ENCODE results near the gene PTPRR.
"Not testable (repeated sequence)": the region's sequence is repeated elsewhere in the genome, so short reads cannot be mapped to it uniquely, and the experiment has no call there.

PTPRR gene

DNA sequence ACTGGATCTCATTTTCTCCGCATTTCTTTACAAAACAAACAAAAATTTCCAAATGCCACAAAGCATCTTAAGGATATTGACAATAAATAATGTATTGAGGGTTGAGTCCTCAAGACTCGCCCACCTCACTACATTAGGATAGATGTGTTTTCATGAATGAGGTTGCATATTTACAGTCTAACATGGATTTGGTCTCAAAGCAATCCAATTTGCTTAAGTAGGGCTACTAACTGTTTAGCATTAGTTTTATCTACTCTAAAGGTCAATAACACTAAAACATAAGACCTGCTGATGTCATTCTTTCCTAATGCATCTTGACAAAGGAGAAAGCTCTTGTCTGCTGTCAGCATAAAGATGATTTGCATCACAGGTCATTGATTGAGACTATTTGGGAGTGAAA lies 82.4 kb downstream of the PTPRR start:
- no peak for DNase-seq

GRCh38 chr12:70837026-70837425 lies 83.5 kb downstream of the PTPRR start:
- DNase-seq, result no peak

GRCh38 chr12:70835948-70836347 lies 84.6 kb downstream of the PTPRR start:
- no peak for DNase-seq

DNA sequence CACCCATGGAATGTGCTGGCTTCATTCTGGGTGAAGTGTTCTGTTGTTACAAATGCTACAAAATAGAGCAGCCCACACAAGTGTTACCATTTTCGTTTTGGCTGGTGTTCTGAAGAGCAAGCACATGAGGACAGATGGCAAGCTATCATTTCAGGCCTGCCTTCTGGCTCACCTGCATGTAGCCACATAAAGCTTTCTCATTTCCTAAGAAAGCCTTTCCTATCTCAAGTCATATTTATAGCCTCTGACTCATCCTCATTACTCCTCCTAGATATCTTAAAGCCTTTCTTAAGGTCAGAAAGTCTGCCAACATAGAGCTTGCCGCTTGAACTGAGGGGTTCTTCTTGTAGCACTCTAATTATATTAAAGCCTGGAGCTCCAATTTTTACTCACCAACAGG lies 89.0 kb downstream of the PTPRR start:
- DNase-seq, result no peak

DNA sequence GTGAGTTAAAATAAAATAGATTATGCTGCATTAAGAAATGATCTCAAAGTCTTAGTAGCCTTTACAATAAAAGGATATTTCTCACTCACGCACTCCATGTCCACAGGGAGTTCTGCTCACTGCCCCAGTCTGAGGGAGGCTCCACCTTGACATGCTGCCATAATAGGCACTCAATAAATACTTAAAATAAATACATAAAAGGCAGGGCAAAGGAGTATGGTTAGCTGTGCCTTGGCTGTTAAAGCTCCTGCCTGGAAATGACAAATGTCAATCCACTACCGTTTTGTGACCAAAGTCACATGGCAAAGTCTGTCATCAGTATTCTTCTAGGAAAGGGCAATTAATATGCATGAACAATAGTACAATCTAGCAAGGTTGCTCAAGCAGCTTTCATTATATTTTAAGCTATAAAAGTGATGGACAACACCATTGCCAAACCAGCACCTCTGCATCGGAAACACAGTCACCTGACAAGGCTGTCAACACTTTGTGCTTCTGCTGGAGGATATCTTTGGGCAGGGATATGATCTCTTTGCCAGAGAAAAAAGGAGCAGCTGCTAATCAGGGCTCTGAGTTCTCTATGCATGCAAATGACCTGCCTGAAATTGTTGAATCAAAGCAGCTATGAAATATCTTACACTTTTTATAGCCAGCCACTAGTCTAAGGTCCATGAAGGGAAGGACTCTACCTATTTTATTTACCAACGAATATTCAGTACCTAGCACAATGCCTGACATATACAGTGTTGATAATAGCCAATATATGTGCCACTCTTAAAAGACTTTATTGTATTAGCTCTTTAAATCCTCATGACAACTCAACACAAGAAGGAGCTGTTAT lies 90.1 kb downstream of the PTPRR start:
- no peak for DNase-seq

DNA sequence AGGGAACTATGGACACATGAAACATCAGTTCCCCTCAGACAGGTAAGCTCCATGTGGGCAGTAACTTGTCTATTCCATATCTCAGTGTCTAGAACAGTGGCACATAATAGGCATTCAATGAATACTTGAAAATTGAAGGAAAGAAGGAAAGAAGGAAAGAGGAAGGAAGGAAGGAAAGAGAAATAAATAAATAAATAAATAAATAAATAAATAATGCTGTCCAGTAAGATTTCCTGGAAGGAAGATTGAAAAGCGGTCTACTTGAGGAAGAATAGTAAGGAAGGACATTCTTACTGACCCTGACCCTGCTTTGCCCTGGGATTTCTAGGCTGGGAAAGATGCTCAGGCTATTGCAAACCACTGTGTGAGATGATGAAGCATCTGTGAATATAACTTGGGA lies 91.5 kb downstream of the PTPRR start:
- no peak for DNase-seq

GRCh38 chr12:70828351-70828750 lies 92.2 kb downstream of the PTPRR start:
- no peak for DNase-seq

GRCh38 chr12:70826156-70826555 lies 94.4 kb downstream of the PTPRR start:
- DNase-seq, result no peak

GRCh38 chr12:70824511-70824910 lies 96.0 kb downstream of the PTPRR start:
- no peak for DNase-seq

- no peak for DNase-seq
These were observed 97.2 kb downstream of the PTPRR start for GRCh38 chr12:70823182-70823976.

GRCh38 chr12:70822412-70822811 lies 98.1 kb downstream of the PTPRR start:
- DNase-seq, result no peak

DNA sequence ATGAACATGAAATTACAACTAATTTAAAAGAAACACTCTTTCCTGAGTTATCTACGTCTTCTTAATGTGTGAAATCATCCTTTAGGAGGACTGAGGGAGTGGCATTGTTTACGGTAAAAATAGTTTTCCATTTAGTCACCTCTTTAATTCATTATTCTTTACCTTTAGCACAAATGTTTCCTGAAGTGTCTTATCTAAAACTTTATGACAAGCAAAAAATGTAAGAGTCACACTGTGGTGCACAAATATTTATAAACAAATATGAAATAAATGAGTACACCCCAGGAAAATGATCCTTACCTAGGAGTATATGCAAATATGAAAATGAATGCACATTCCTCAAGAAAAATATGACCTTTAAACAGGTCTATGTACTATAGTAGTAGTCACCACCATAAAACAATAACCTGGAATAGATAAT lies 104.6 kb downstream of the PTPRR start:
- DNase-seq, result no peak

- DNase-seq, result no peak
These were observed 105.5 kb downstream of the PTPRR start for GRCh38 chr12:70815056-70815455.

DNA sequence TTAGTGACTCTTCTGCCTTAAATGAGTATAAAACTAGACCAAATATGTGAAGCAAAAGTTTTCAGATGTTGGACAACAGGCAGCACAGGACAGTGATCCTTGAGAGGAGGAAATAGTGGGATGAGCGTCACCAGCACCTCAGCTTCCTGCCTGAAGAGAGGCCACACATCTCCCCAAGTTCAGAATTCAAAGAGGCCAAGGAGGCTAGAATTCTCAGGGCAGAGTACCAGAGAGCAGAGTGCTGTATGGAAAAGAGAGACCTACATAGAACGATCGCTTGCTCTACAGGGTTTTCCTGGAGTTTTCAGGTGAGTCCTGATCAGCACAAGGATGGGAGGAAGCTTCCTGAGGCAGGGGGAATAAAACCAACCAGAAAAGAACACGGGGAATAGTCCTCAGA lies 107.0 kb downstream of the PTPRR start:
- DNase-seq, result no peak

- DNase-seq, result no peak
These were observed 108.4 kb downstream of the PTPRR start for GRCh38 chr12:70812136-70812535.

DNA sequence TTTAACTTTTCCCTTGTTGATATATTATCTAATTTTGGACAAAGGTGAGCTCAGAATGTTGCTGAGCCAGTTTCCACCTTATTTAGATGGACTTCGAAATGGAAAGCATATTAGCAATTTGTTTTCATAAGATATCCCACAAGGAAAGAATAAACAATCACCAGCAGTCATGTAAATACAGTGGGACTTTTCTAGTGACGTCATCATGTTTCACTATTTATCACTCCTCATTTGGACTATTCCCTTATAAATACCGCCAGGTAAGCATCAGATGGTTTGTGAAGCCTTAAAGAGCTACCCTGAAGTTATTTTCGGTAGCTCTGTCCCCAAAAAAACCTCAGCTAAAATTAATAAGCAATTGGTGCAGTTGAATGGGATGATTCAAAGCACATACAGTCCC lies 110.7 kb downstream of the PTPRR start:
- DNase-seq, result no peak

DNA sequence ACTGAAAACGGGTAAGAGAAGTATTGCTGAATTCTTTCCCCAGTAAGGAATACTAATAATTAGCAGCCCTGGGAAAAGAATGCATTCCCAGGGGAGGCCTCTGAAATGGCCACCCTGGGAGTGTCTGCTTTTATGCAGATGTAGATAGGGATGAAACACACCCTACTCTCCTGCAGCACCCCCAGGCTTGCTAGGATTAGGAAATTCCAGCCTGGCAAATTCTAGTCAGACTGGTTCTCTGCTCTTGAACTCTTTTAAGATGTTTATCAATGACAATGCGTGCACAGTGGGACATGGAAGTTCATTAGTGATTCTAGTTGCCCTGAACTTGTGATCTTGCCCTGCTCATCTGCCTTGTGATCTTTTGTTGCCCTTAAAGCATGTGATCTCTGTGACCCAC lies 112.5 kb downstream of the PTPRR start:
- not testable (repeated sequence) for DNase-seq

DNA sequence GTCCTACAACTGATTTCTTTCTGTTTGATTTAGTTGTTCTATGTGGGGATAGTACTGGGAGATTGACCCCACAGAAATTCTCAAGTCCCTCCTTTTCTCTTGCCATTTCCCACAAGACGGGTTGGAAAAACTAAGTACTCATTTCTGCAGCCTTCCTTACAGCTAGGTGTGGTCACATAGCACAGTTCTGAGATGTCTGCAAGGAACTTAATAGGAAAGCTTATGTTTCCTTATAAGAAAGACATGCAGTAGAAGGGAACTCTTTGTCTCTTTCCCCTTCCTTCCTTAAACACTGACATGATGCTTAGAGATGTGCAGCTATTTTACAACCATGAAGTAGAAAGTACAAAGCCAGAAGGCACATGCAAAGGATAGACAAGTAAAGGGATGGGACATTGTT lies 113.7 kb downstream of the PTPRR start:
- DNase-seq, result no peak

DNA sequence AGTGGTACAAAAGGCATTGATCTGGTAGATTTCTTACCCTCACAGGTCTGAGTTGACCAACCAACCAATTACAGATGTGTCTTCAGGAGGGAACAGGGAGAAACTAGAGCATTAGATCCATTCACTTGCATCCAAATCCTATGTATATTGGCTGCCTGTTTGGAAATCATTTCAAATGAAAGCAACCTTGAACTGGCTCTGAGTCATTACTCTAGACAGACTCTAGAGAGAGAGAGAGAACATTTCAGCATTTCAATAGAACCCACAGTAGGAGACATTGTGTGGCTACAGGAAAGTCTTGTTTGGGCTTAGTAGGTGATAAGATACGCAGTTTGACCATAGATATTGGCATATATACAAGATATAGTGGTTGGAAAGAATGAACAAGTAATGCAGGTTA lies 114.5 kb downstream of the PTPRR start:
- DNase-seq, result no peak

GRCh38 chr12:70798016-70798783 lies 122.3 kb downstream of the PTPRR start:
- DNase-seq, result no peak

- DNase-seq, result no peak
These were observed 123.5 kb downstream of the PTPRR start for GRCh38 chr12:70796989-70797388.

DNA sequence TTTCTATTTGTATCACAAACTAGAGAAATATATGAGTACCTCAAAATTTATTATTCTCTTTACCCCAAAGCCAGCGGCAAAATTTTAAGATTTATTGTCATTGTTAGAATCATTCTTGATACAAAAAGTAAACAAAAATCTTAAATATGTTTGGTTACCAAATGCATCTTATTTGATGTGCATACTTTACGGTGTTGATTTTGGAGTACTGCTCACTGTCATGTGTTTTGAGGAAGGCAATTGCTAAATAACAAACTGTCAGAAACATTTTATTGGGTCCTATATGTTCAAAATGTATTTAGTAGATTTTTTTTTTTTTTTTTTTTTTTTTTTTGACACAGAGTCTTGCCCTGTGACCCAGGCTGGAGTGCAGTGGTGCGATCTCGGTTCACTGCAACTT lies 124.9 kb downstream of the PTPRR start:
- DNase-seq, result no peak

GRCh38 chr12:70794131-70794530 lies 126.4 kb downstream of the PTPRR start:
- DNase-seq, result no peak

DNA sequence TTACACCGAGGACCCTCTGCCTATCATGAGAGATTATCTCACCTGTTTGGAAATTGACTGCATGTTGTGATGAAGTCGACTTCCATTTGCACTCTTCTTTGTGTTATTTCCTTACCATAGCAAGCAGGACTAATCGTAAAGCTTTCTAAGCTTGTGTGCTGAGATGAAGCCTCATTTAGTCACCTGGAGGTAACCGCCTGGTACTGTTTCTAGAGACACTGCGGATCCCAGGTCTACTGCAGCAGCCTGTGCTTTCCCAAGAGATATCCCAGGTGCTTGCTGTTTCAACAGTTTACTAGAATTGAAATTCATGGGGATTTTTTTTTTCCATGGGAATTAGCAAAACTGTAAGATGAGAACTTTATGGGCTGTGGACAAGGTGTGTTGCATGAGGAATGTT lies 131.8 kb downstream of the PTPRR start:
- DNase-seq, result no peak

Data from NCI-H1105 (cell line).